ENCODE data around the gene ZRSR2. TPM values are rescaled to one million over a fixed set of nuclear protein-coding genes. Genes with fewer than 3 reads are reported as not detected.

ZRSR2 gene
- total and polyA plus RNA-seq, 9 of the 15 experiments (the other 6 are each of a cell fraction or from before 2014, with no cell fraction given), result 3.5 to 19.5 (median 8.6) TPM

GRCh38 chrX:15849555-15849954 is 59.3 kb downstream of the ZRSR2 start (continued):
- TF ChIP-seq ZNF518B (CRISPR knock-in tag; IDR thresholded peaks at IDR 0.05) (no peak), SAFB2 (IDR thresholded peaks at IDR 0.05; ENCODE audit: borderline replicate concordance, low read depth, low read length, severe bottlenecking) (no peak), RAD21 (CRISPR knock-in tag; conservative IDR thresholded peaks at IDR 0.05 in 1 of 2, IDR thresholded peaks at IDR 0.05 in 1 of 2) (peak; percentile 39 to 62; a peak in 3 of 4 replicates)

GRCh38 chrX:15853586-15854079 is 63.3 kb downstream of the ZRSR2 start:
- WGBS (ENCODE audit: insufficient coverage, low coverage, missing lambda C conversion rate), result 1% methylated on average over 14 of the region's 14 CpGs
- FAIRE-seq, result peak; percentile 57
- no peaks in the 10 kb centered on the region; the same call in 1 of the 2 replicates for H4K20me1 ChIP-seq (replicated peaks; ENCODE audit: control insufficient read depth, insufficient read depth, low read length)
- ChIA-PET POLR2A (no interaction called here), CTCF (ENCODE audit: low intra/inter-chr PET ratio) (no interaction called here)
- peak overlapping the region; percentile 70 for H3K4me3 ChIP-seq
- no peaks in the 10 kb centered on the region for H3K9me3 ChIP-seq (replicated peaks; ENCODE audit: control insufficient read depth, insufficient read depth, low read depth, low read length)
- H3K9ac ChIP-seq (ENCODE audit: insufficient read depth in 1 of 2, low read depth in 2 of 2, low read length in 2 of 2), result peak overlapping the region; percentile 62 to 90
- H3K79me2 ChIP-seq (ENCODE audit: control insufficient read depth, insufficient read depth, low read length), result peaks cover 11% of the 10 kb centered on the region
- ATAC-seq, result no peak
- H3K27ac ChIP-seq (ENCODE audit: extremely low read depth, low read depth, low read length), result peak overlapping the region; percentile 71
- H2AFZ ChIP-seq (ENCODE audit: low read depth, low read length), result peak overlapping the region; percentile 95
- H3K36me3 ChIP-seq (ENCODE audit: control insufficient read depth, insufficient read depth, low read length), result peaks cover 16% of the 10 kb centered on the region; the same call in 2 of the 3 replicates
- H3K27me3 ChIP-seq (ENCODE audit: control insufficient read depth in 2 of 2, insufficient read depth in 2 of 2, low read length in 2 of 2), result no peaks in the 10 kb centered on the region
- intact Hi-C loops (cut with micrococcal nuclease) (loop anchor here (2.0 to 5.0 kb wide), 2 partner anchors 74 to 119 kb away; no protein-coding TSS in a partner anchor), in situ Hi-C loops (cut with MboI) (no loop called here)
- H3K4me2 ChIP-seq (ENCODE audit: insufficient read depth, low read length), result peak overlapping the region; percentile 97
- H3K4me1 ChIP-seq (replicated peaks in 1 of 2; ENCODE audit: control insufficient read depth in 2 of 2, insufficient read depth in 2 of 2, low read length in 2 of 2), result peaks cover 0 to 8% of the 10 kb centered on the region in 2 experiments; a peak in 3 of 5 replicates
- no peaks in the 10 kb centered on the region for H3K9me1 ChIP-seq (ENCODE audit: control insufficient read depth, insufficient read depth, low read length)
- BruUV-seq (replicated peaks), result TSS peak; percentile 51
- DNase-seq (ENCODE audit: extremely low read depth in 1 of 4, low spot score in 3 of 4), result peak in 1 of 4 experiments; percentile 26
- TF ChIP-seq ZBED1 (IDR thresholded peaks at IDR 0.05) (no peak), CXXC5 (CRISPR knock-in tag; IDR thresholded peaks at IDR 0.05) (no peak), SP1 (CRISPR knock-in tag; IDR thresholded peaks at IDR 0.05) (0 out of 2 replicates have a peak, but pooled peaks have one; percentile 56)
- TF ChIP-seq, protein P1, sequence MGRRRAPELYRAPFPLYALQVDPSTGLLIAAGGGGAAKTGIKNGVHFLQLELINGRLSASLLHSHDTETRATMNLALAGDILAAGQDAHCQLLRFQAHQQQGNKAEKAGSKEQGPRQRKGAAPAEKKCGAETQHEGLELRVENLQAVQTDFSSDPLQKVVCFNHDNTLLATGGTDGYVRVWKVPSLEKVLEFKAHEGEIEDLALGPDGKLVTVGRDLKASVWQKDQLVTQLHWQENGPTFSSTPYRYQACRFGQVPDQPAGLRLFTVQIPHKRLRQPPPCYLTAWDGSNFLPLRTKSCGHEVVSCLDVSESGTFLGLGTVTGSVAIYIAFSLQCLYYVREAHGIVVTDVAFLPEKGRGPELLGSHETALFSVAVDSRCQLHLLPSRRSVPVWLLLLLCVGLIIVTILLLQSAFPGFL (CRISPR knock-in tag; IDR thresholded peaks at IDR 0.05), result no peak
